K562 (cell line): ENCODE data around the gene CDC20B. TPM values are rescaled to one million over a fixed set of nuclear protein-coding genes. Genes with fewer than 3 reads are reported as not detected.

Experiments
- ATAC-seq: fragments of 200-7000 bp; cut with Tn5 transposase; 3 replicates; pipeline ENCODE4 v1.9.1; 2020; ENCODE audit warnings: moderate library complexity
- BruUV-seq: library from RNA; stranded (reverse); fragments of 400-500 nt; replicated peaks from 2 replicates; lab custom pipeline; 2021; lab: Mats Ljungman, UMichigan
- CTCF ChIA-PET: fragments of 300-600 bp; formaldehyde crosslinking; extraction: SDS; loops from one replicate; lab custom pipeline; 2021; ENCODE audit warnings: low intra/inter-chr PET ratio; lab: Yijun Ruan, JAX
- POLR2A ChIA-PET: fragments of 300-600, 350-650 bp; sonication (Branson Sonifier 250); formaldehyde crosslinking; extraction: SDS; loops from one replicate; lab custom pipeline; 2021; ENCODE audit warnings: antibody characterized with exemption, inconsistent platforms; lab: Yijun Ruan, JAX
- DNase-seq, 4 experiments: peaks; one replicate each; pipeline versions ENCODE4 v3.0.0 to v3.0.0-alpha.2; 2011 to 2018; ENCODE audit warnings: low spot score in 3 of 4, mixed read lengths in 3 of 4; ENCODE audit errors: extremely low read depth in 1 of 4
- FAIRE-seq: peaks from 2 replicates; lab custom pipeline; 2011; peaks lifted over from hg19 to GRCh38; lab: Jason Lieb, UNC
- H2AFZ ChIP-seq: 2 replicates; pipeline ENCODE4 v1.6.0; 2011; ENCODE audit warnings: low read depth, low read length, control low read depth, inconsistent platforms
- H3K27ac ChIP-seq: fragments of 200-600 bp; 3 replicates; pipeline ENCODE4 v1.8.0; 2011; ENCODE audit warnings: low read depth, mild to moderate bottlenecking, control low read depth, inconsistent platforms, low read length, moderate library complexity, mixed read lengths; ENCODE audit errors: extremely low read depth
- H3K27me3 ChIP-seq, 2 experiments: fragments of 300-600 bp in 1 of 2; 2 replicates in 1 of 2; 3 replicates in 1 of 2; pipeline versions ENCODE4 v1.6.0 to v1.8.0; 2011; ENCODE audit warnings: inconsistent platforms in 2 of 2, low read length in 2 of 2, mild to moderate bottlenecking in 1 of 2, mixed read lengths in 1 of 2, moderate library complexity in 1 of 2; ENCODE audit not compliant: control insufficient read depth in 2 of 2, insufficient read depth in 2 of 2
- H3K36me3 ChIP-seq: fragments of 300-600 bp; 3 replicates; pipeline ENCODE4 v1.8.0; 2011; ENCODE audit warnings: mild to moderate bottlenecking, low read length, inconsistent platforms; ENCODE audit not compliant: control insufficient read depth, insufficient read depth
- H3K4me1 ChIP-seq, 2 experiments: fragments of 200-600 bp in 1 of 2; replicated peaks in 1 of 2; 2 replicates in 1 of 2; 3 replicates in 1 of 2; pipeline versions ENCODE4 v1.5.1 to v1.8.0; 2011; ENCODE audit warnings: inconsistent platforms in 2 of 2, low read length in 2 of 2, mild to moderate bottlenecking in 1 of 2, mixed read lengths in 1 of 2, moderate library complexity in 1 of 2; ENCODE audit not compliant: control insufficient read depth in 2 of 2, insufficient read depth in 2 of 2
- H3K4me2 ChIP-seq: 2 replicates; pipeline ENCODE4 v1.6.1; 2011; ENCODE audit warnings: low read length, control low read depth, inconsistent platforms, mixed read lengths; ENCODE audit not compliant: insufficient read depth
- H3K4me3 ChIP-seq: fragments of 200-600 bp; sonication (generic), shearing (Covaris generic); 2 replicates; pipeline ENCODE4 v1.5.1; 2016; ENCODE audit warnings: control low read depth, inconsistent platforms
- H3K79me2 ChIP-seq: fragments of 200-600 bp; 3 replicates; pipeline ENCODE4 v1.8.0; 2011; ENCODE audit warnings: low read length, inconsistent platforms; ENCODE audit not compliant: control insufficient read depth, insufficient read depth
- H3K9ac ChIP-seq, 2 experiments: 2 replicates each; pipeline versions ENCODE4 v1.6.0 to v1.6.1; 2011; ENCODE audit warnings: low read depth in 2 of 2, low read length in 2 of 2, control low read depth in 1 of 2, inconsistent platforms in 1 of 2, mild to moderate bottlenecking in 1 of 2, mixed read lengths in 1 of 2; ENCODE audit not compliant: insufficient read depth in 1 of 2
- H3K9me1 ChIP-seq: one replicate; pipeline ENCODE4 v1.6.0; 2011; ENCODE audit warnings: inconsistent platforms, mild to moderate bottlenecking, low read length, moderate library complexity; ENCODE audit not compliant: control insufficient read depth, insufficient read depth
- H3K9me3 ChIP-seq: replicated peaks from 2 replicates; pipeline ENCODE4 v1.5.1; 2011; ENCODE audit warnings: low read depth, low read length, inconsistent platforms; ENCODE audit not compliant: control insufficient read depth, insufficient read depth
- H4K20me1 ChIP-seq: replicated peaks from 2 replicates; pipeline ENCODE4 v1.6.1; 2011; ENCODE audit warnings: low read length, inconsistent platforms, mixed read lengths; ENCODE audit not compliant: control insufficient read depth, insufficient read depth
- ASH1L ChIP-seq: fragments of 450-650 bp; IDR thresholded peaks from 2 replicates; pipeline ENCODE4 v1.6.1; 2018; ENCODE audit warnings: borderline replicate concordance, mild to moderate bottlenecking, low read depth; ENCODE audit not compliant: partially characterized antibody
- CBX3 ChIP-seq, 2 experiments: IDR thresholded peaks; 1 replicate in 1 of 2; 2 replicates in 1 of 2; pipeline ENCODE4 v1.6.1; 2012; ENCODE audit warnings: inconsistent platforms in 2 of 2, low read length in 2 of 2, borderline replicate concordance in 1 of 2, control low read depth in 1 of 2
- ELF1 ChIP-seq: fragments of 200-800 bp; sonication (Bioruptor generic); IDR thresholded peaks from 2 replicates; pipeline ENCODE4 v1.6.1; 2016; ENCODE audit warnings: missing genetic modification characterization, missing compliant biosample characterization
- FOXA1 ChIP-seq: fragments of 450-650 bp; IDR thresholded peaks from 2 replicates; pipeline ENCODE4 v1.6.1; 2016; ENCODE audit warnings: mild to moderate bottlenecking, borderline replicate concordance
- RNF2 ChIP-seq: sonication (generic); IDR thresholded peaks from 2 replicates; pipeline ENCODE4 v1.6.1; 2016
- SETDB1 ChIP-seq: IDR thresholded peaks from one replicate; pipeline ENCODE4 v1.6.1; 2012; ENCODE audit warnings: low read length, control low read depth, inconsistent platforms
- SIN3A ChIP-seq, 2 experiments: fragments of 150-350 bp in 1 of 2; IDR thresholded peaks; 2 replicates each; pipeline ENCODE4 v1.6.1; 2011 to 2016; ENCODE audit warnings: borderline replicate concordance in 2 of 2, low read depth in 2 of 2, low read length in 2 of 2, mild to moderate bottlenecking in 2 of 2, moderate library complexity in 2 of 2; ENCODE audit not compliant: control insufficient read depth in 1 of 2
- STAG1 ChIP-seq: sonication (generic); formaldehyde crosslinking; IDR thresholded peaks from 2 replicates; pipeline ENCODE4 v1.5.0; 2020; ENCODE audit warnings: missing genetic modification reagents, borderline replicate concordance
- ZNF165 ChIP-seq: fragments of 250-450 bp; sonication (Bioruptor Pico); IDR thresholded peaks from 2 replicates; pipeline ENCODE4 v1.4.0; 2020; ENCODE audit warnings: borderline replicate concordance
- ZNF551 ChIP-seq: fragments of 250-450 bp; sonication (Bioruptor Pico); IDR thresholded peaks from 2 replicates; pipeline ENCODE4 v1.5.0; 2021; ENCODE audit warnings: mild to moderate bottlenecking, moderate library complexity
- ZNF699 ChIP-seq: fragments of 250-450 bp; sonication (Bioruptor Pico); IDR thresholded peaks from 2 replicates; pipeline ENCODE4 v1.8.0; 2021; ENCODE audit warnings: mild to moderate bottlenecking, moderate library complexity; ENCODE audit not compliant: insufficient replicate concordance
- WGBS: fragments of 100-300 bp; shearing (Covaris generic); methylation state at CpG from one replicate; pipeline ENCODE4 v1.1.6; 2016; ENCODE audit warnings: low coverage, mixed read lengths; ENCODE audit not compliant: insufficient coverage; ENCODE audit errors: missing lambda C conversion rate; 5-methylcytosine and 5-hydroxymethylcytosine counted together
- in situ Hi-C: fragments of 300-500 bp; cut with MboI; formaldehyde crosslinking; loops from 4 replicates; pipeline ENCODE4 v1.15.0; 2018; ENCODE audit warnings: inconsistent platforms, mixed read lengths
- intact Hi-C: fragments of 100-400 bp; cut with micrococcal nuclease; formaldehyde crosslinking; loops from 2 replicates; pipeline ENCODE4 v1.14.2; 2022
- polyA plus RNA-seq, 8 experiments: library from polyadenylated mRNA; depleted of rRNA in 4 of 8; stranded (reverse) in 5 of 8; unstranded in 3 of 8; fragments of >200 nt; fragmentation: Nextera tagmentation in 2 of 8; fragmentation: Illumina TruSeq in 1 of 8; extraction: Ambion mirVana in 2 of 8; extraction: Trizol in 1 of 8; gene quantifications; 2 replicates each; pipeline versions ENCODE4 v1.2.1 to v1.2.3, GENCODE V29; 2011 to 2014; ENCODE audit warnings: inconsistent platforms in 1 of 8, missing spikeins in 1 of 8
- total RNA-seq, 7 experiments: library from RNA; depleted of rRNA in 6 of 7; stranded (reverse); fragments of >200 nt in 6 of 7; fragmentation: Illumina TruSeq in 2 of 7; extraction: Trizol in 2 of 7; gene quantifications; 2 replicates each; pipeline versions ENCODE4 v1.2.1 to v1.2.3, GENCODE V29; 2011 to 2021; ENCODE audit warnings: low replicate concordance in 1 of 7
- TF ChIP-seq, protein P1 (sequence below): fragments of 450-650 bp; formaldehyde crosslinking; IDR thresholded peaks from 2 replicates; pipeline ENCODE4 v1.4.0; 2020; ENCODE audit warnings: mild to moderate bottlenecking
- TF ChIP-seq, protein P2 (sequence below): fragments of 450-650 bp; formaldehyde crosslinking; IDR thresholded peaks from 2 replicates; pipeline ENCODE4 v1.4.0; 2020; ENCODE audit warnings: mild to moderate bottlenecking, mixed read lengths
- TF ChIP-seq, protein P3 (sequence below), 2 experiments: IDR thresholded peaks in 1 of 2; conservative IDR thresholded peaks in 1 of 2; 2 replicates each; pipeline ENCODE4 v1.6.1; 2016; ENCODE audit warnings: low read depth in 2 of 2, mild to moderate bottlenecking in 1 of 2, missing compliant biosample characterization in 1 of 2, missing genetic modification characterization in 1 of 2, moderate library complexity in 1 of 2
- TF ChIP-seq, protein P4 (sequence below): fragments of 450-650 bp; formaldehyde crosslinking; IDR thresholded peaks from 2 replicates; pipeline ENCODE4 v1.4.0; 2022; ENCODE audit warnings: mild to moderate bottlenecking, moderate library complexity

CDC20B gene
- total and polyA plus RNA-seq, 9 of the 15 experiments (the other 6 are each of a cell fraction or from before 2014, with no cell fraction given): 0.04 TPM; not detected in 8

DNA sequence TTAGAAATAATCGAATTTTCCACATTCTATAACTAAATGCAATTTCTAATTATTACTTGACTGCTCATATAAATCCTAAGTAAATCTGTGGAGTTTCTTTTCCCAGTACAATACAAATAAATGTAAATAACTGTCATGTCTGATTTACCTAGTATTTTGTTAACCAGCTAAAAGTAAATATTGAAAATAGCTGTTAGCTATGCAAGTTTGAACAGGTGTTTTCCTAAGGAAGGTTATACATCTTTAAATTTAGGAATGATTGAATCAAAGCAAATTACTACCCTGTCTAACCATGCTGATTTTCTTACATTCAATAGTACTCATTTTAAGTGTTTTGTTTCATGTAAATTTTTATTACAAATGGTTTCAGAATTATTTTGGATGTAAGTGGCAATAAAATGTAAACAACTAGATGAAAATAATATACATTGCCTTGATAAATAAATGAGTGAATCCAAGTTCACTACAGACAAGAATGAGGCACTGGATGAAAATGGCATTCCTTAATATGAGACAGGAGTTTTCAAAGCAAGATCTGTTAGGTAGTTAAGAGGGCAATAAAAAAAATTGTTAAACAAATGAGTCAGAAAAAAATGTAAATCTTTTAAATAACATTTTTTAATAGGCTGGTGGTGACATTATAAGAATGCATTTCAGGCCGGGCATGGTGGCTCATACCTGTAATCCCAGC is 38.4 kb upstream of the CDC20B start:
- Histone ChIP-seq H3K27ac (no peak overlapping the region), H3K4me2 (no peak overlapping the region), H3K4me3 (no peak overlapping the region), H3K79me2 (no peaks in the 10 kb centered on the region), H3K9me3 (no peaks in the 10 kb centered on the region; the same call in 1 of the 2 replicates), H4K20me1 (no peaks in the 10 kb centered on the region), H3K4me1 (no peaks in the 10 kb centered on the region), H3K9me1 (no peaks in the 10 kb centered on the region), H3K27me3 (peaks cover 8 to 10% of the 10 kb centered on the region in 2 experiments), H2AFZ (no peak overlapping the region), H3K9ac (no peak overlapping the region), H3K36me3 (no peaks in the 10 kb centered on the region)
- FAIRE-seq: no peak
- DNase-seq: no peak
- no TSS peak for BruUV-seq
- CTCF ChIA-PET: no interaction called here
- intact Hi-C loops (no loop called here), in situ Hi-C loops (no loop called here)
- no peak for ATAC-seq
- POLR2A ChIA-PET: interaction anchor here (0.5 kb wide), 1 partner anchor 64 kb away, joined by 3 read pairs; no protein-coding TSS in a partner anchor
- 7% methylated on average over 2 of the region's 2 CpGs for WGBS
- no peak for TF ChIP-seq RNF2
- TF ChIP-seq STAG1 (CRISPR knock-in tag): no peak
- TF ChIP-seq, protein P1, sequence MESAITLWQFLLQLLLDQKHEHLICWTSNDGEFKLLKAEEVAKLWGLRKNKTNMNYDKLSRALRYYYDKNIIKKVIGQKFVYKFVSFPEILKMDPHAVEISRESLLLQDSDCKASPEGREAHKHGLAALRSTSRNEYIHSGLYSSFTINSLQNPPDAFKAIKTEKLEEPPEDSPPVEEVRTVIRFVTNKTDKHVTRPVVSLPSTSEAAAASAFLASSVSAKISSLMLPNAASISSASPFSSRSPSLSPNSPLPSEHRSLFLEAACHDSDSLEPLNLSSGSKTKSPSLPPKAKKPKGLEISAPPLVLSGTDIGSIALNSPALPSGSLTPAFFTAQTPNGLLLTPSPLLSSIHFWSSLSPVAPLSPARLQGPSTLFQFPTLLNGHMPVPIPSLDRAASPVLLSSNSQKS: no peak
- TF ChIP-seq FOXA1: no peak
- TF ChIP-seq CBX3 (IDR thresholded peaks at IDR 0.05; ENCODE audit: borderline replicate concordance in 1 of 2, low read length in 2 of 2): no peak
- TF ChIP-seq, protein P2, sequence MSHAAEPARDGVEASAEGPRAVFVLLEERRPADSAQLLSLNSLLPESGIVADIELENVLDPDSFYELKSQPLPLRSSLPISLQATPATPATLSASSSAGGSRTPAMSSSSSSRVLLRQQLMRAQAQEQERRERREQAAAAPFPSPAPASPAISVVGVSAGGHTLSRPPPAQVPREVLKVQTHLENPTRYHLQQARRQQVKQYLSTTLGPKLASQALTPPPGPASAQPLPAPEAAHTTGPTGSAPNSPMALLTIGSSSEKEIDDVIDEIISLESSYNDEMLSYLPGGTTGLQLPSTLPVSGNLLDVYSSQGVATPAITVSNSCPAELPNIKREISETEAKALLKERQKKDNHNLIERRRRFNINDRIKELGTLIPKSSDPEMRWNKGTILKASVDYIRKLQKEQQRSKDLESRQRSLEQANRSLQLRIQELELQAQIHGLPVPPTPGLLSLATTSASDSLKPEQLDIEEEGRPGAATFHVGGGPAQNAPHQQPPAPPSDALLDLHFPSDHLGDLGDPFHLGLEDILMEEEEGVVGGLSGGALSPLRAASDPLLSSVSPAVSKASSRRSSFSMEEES (CRISPR knock-in tag): no peak
- TF ChIP-seq, protein P3, sequence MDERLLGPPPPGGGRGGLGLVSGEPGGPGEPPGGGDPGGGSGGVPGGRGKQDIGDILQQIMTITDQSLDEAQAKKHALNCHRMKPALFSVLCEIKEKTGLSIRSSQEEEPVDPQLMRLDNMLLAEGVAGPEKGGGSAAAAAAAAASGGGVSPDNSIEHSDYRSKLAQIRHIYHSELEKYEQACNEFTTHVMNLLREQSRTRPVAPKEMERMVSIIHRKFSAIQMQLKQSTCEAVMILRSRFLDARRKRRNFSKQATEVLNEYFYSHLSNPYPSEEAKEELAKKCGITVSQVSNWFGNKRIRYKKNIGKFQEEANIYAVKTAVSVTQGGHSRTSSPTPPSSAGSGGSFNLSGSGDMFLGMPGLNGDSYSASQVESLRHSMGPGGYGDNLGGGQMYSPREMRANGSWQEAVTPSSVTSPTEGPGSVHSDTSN (CRISPR knock-in tag; IDR thresholded peaks at IDR 0.05; ENCODE audit: low read depth): no peak
- TF ChIP-seq, protein P3 (tag; conservative IDR thresholded peaks at IDR 0.05; ENCODE audit: low read depth): no peak
- no peak for TF ChIP-seq ELF1 (tag)
- TF ChIP-seq ZNF551: no peak
- TF ChIP-seq ASH1L: no peak
- TF ChIP-seq ZNF165: no peak
- TF ChIP-seq ZNF699: no peak
- no peak for TF ChIP-seq SIN3A (IDR thresholded peaks at IDR 0.05; ENCODE audit: borderline replicate concordance in 2 of 2, control insufficient read depth in 1 of 2, low read depth in 2 of 2, low read length in 2 of 2)
- TF ChIP-seq, protein P4, sequence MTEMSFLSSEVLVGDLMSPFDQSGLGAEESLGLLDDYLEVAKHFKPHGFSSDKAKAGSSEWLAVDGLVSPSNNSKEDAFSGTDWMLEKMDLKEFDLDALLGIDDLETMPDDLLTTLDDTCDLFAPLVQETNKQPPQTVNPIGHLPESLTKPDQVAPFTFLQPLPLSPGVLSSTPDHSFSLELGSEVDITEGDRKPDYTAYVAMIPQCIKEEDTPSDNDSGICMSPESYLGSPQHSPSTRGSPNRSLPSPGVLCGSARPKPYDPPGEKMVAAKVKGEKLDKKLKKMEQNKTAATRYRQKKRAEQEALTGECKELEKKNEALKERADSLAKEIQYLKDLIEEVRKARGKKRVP: no peak
- no peak for TF ChIP-seq SETDB1
